ENCODE measurements around the gene TMEM233.
"Not testable (repeated sequence)": the region's sequence is repeated elsewhere in the genome, so short reads cannot be mapped to it uniquely, and the experiment has no call there.

The TMEM233 gene

DNA sequence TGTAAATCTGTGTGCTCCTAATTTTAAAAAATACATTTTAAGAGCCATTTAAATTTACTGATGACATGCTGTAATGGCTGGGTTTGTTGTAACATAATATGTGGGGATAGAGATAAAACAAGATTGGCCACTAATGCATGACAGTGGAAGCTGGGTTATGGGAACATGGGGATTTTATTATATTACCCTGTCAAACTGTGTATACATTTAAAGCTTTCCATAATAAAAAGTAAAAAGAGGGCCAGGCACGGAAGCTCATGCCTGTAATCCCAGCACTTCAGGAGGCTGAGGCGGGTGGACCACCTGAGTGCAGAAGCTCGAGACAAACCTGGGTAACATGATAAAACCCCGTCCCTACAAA lies 9.1 kb downstream of the TMEM233 start:
- no peak overlapping the region for H3K4me3 ChIP-seq (ENCODE audit: low read depth, low read length)
- TF ChIP-seq, protein P1, sequence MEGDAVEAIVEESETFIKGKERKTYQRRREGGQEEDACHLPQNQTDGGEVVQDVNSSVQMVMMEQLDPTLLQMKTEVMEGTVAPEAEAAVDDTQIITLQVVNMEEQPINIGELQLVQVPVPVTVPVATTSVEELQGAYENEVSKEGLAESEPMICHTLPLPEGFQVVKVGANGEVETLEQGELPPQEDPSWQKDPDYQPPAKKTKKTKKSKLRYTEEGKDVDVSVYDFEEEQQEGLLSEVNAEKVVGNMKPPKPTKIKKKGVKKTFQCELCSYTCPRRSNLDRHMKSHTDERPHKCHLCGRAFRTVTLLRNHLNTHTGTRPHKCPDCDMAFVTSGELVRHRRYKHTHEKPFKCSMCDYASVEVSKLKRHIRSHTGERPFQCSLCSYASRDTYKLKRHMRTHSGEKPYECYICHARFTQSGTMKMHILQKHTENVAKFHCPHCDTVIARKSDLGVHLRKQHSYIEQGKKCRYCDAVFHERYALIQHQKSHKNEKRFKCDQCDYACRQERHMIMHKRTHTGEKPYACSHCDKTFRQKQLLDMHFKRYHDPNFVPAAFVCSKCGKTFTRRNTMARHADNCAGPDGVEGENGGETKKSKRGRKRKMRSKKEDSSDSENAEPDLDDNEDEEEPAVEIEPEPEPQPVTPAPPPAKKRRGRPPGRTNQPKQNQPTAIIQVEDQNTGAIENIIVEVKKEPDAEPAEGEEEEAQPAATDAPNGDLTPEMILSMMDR (IDR thresholded peaks at IDR 0.05; ENCODE audit: control insufficient read depth, extremely low read depth, insufficient read depth): no peak
- no peak for DNase-seq (ENCODE audit: low read depth)

- DNase-seq (ENCODE audit: low read depth): no peak
- TF ChIP-seq, protein P1 (IDR thresholded peaks at IDR 0.05; ENCODE audit: control insufficient read depth, extremely low read depth, insufficient read depth): no peak
- no peak overlapping the region for H3K4me3 ChIP-seq (ENCODE audit: low read depth, low read length)
Observed at GRCh38 chr12:119603767-119604166, 10.2 kb downstream of the TMEM233 start.

DNA sequence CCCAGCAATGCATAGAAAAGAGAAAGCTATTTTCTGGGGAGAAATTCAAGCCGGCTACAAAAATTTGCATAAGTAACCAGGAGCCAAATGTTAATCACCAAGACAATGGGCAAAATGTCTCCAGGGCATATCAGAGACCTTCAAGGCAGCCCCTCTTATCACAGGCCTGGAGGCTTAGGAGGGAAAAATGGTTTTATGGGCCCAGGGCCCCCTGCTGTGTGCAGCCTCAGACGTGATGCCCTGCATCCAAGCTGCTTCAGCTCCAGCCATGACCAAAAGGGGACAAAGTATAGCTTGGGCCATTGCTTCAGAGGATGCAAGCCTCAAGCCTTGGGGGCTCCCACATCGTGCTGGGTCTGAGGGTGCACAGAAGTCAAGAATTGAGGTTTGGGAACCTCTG lies 15.8 kb downstream of the TMEM233 start:
- TF ChIP-seq, protein P1 (IDR thresholded peaks at IDR 0.05; ENCODE audit: control insufficient read depth, extremely low read depth, insufficient read depth): no peak
- no peak for DNase-seq (ENCODE audit: low read depth)
- no peak overlapping the region for H3K4me3 ChIP-seq (ENCODE audit: low read depth, low read length)

GRCh38 chr12:119613319-119613936 lies 19.9 kb downstream of the TMEM233 start:
- H3K4me3 ChIP-seq (ENCODE audit: low read depth, low read length): no peak overlapping the region
- no peak for DNase-seq (ENCODE audit: low read depth)
- TF ChIP-seq, protein P1 (IDR thresholded peaks at IDR 0.05; ENCODE audit: control insufficient read depth, extremely low read depth, insufficient read depth): no peak

- TF ChIP-seq, protein P1 (IDR thresholded peaks at IDR 0.05; ENCODE audit: control insufficient read depth, extremely low read depth, insufficient read depth): no peak
- H3K4me3 ChIP-seq (ENCODE audit: low read depth, low read length): no peak overlapping the region
Observed at GRCh38 chr12:119614705-119615104, 21.1 kb downstream of the TMEM233 start.

DNA sequence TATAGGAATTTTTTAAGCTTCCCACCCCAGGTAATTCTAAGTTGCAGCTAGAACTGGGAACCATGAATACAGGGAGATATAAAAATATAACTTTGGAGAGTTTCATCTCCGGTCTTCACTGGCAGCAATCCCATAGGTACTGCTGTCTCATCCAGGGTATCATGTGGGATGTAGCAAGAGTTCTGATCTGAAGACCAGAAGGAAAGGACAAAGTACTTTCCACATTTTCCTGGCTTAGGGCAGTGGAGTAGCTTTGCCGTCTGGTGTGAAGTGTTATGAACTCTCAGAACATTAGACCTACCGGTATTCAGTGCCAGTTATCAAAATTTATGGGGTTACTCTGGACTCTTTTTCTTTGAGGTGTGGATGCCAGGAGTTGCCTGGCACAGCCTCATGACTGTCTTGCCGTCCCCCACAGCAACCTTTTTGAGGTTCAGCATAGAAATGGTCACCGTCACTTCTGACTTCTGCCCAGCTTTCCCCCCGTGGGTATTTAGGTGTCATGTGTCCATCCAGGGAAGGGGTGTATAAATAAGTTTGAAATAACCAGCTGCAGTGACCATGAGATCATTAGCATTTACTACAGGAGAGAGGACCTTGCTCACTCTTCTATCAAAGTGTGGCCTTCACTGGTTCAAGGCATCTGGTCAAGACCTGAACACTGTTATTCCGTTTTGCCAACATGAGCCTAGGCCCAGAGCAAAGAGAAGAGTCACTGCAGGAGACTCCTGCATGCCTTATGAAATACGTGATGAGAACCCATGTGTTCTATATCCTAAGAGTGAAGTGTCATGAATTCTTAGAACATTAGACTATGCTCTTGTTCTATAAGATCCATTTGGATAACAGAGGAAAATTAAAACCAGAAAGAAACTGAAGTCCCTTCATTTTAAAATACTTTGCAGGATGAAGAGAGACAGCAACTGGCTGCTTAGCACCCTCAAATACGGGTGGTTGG lies 22.2 kb downstream of the TMEM233 start:
- TF ChIP-seq, protein P1 (IDR thresholded peaks at IDR 0.05; ENCODE audit: control insufficient read depth, extremely low read depth, insufficient read depth): no peak
- DNase-seq (ENCODE audit: low read depth): no peak
- H3K4me3 ChIP-seq (ENCODE audit: low read depth, low read length): no peak overlapping the region

More at GRCh38 chr12:119614705-119615104, 21.1 kb downstream of the TMEM233 start:
- DNase-seq (ENCODE audit: low read depth): no peak

DNA sequence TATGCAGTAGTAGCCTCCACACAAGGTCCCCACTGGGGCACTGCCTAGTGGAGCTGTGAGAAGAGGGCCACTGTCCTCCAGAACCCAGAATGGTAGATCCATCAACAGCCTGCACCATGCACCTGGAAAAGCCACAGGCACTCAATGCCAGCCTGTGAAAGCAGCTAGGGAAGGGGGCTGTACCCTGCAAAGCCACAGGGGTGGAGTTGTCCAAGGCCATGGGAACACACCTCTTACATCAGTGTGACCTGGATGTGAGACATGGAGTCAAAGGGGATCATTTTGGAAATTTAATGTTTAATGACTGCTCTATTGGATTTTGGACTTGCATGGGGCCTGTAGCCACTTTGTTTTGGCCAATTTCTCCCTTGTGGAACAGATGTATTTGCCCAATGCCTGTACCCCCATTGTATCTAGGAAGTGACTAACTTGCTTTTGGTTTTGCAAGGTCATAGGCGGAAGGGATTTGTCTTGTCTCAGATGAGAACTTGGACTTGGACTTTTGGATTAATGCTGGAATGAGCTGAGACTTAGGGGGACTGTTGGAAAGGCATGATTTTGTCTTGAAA lies 24.8 kb downstream of the TMEM233 start:
- DNase-seq (ENCODE audit: low read depth); H3K4me3 ChIP-seq (ENCODE audit: low read depth, low read length): not testable (repeated sequence)
